GM12865 (cell line): ENCODE results near the gene SURF4.

ENCODE experiments used
- DNase-seq: peaks from one replicate; pipeline ENCODE4 v3.0.0; 2010; ENCODE audit warnings: low read depth
- H3K4me3 ChIP-seq: 2 replicates; pipeline ENCODE4 v1.5.1; 2011; ENCODE audit warnings: mild to moderate bottlenecking, low read depth, low read length, control low read depth
- TF ChIP-seq, protein P1 (sequence below): IDR thresholded peaks from 2 replicates; pipeline ENCODE4 v1.5.1; 2011; ENCODE audit warnings: low read length, control low read depth, low read depth, inconsistent platforms; ENCODE audit not compliant: insufficient read depth; ENCODE audit errors: missing control alignments

The SURF4 gene

DNA sequence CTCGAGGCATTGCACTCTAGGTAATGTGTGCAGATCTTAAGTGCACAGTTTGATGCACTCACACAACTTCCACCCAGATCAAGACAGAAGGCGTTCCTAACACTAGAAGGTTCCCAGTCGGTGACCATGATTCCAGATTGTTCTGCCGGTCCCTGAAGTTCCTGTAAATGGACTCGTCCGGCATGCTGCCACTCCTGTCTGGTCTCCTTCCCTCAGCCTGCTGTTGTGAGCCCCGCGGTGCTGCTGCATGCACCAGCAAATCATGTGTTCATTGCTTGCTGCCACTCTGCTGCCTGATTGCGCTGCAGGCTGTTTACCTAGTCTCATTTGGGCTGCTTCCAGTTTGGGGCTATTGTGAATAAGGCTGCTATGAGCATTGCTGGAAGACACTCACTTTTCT lies 11.8 kb upstream of the SURF4 start:
- TF ChIP-seq, protein P1, sequence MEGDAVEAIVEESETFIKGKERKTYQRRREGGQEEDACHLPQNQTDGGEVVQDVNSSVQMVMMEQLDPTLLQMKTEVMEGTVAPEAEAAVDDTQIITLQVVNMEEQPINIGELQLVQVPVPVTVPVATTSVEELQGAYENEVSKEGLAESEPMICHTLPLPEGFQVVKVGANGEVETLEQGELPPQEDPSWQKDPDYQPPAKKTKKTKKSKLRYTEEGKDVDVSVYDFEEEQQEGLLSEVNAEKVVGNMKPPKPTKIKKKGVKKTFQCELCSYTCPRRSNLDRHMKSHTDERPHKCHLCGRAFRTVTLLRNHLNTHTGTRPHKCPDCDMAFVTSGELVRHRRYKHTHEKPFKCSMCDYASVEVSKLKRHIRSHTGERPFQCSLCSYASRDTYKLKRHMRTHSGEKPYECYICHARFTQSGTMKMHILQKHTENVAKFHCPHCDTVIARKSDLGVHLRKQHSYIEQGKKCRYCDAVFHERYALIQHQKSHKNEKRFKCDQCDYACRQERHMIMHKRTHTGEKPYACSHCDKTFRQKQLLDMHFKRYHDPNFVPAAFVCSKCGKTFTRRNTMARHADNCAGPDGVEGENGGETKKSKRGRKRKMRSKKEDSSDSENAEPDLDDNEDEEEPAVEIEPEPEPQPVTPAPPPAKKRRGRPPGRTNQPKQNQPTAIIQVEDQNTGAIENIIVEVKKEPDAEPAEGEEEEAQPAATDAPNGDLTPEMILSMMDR: no peak
- DNase-seq: no peak
- no peak overlapping the region for H3K4me3 ChIP-seq

DNA sequence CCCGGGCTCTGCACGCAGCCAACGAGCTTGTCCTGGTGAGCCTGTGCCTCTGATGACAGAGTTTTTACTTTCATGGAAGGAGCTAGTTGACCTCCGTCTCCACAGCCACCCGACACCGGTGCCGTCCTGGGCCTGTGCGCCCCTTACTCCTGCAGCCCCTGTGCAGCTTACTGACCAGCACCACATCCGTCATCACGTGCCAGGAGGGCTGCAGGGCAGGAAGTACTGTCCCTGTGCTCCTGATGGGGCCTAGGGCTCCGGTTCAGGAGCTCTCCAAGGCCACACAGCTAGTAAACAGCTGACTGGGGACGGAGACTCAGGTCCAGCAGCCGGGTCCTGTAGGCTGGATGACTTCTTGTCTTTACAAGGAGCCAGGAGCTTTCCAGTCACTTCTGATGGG lies 10.5 kb upstream of the SURF4 start:
- DNase-seq: no peak
- TF ChIP-seq, protein P1: no peak
- no peak overlapping the region for H3K4me3 ChIP-seq

DNA sequence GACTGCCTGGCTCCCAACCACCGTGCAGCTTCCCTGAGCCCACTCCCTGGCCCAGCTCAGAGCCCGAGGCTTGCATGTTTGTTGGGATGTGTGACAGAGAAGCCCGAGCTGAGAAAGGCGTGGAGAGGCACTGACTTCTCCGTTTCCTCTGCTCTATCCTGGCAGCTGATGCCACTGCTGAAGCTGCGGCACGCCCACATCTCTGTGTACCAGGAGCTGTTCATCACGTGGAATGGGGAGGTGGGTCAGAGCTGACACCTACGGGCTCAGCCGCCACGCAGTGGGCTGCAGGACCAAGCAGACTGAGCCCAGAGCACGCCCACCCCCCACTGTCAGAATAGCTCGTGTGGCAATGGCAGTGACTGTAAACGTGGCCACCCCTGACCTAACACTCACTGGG lies 9.6 kb upstream of the SURF4 start:
- no peak for DNase-seq
- H3K4me3 ChIP-seq: no peak overlapping the region
- TF ChIP-seq, protein P1: no peak

DNA sequence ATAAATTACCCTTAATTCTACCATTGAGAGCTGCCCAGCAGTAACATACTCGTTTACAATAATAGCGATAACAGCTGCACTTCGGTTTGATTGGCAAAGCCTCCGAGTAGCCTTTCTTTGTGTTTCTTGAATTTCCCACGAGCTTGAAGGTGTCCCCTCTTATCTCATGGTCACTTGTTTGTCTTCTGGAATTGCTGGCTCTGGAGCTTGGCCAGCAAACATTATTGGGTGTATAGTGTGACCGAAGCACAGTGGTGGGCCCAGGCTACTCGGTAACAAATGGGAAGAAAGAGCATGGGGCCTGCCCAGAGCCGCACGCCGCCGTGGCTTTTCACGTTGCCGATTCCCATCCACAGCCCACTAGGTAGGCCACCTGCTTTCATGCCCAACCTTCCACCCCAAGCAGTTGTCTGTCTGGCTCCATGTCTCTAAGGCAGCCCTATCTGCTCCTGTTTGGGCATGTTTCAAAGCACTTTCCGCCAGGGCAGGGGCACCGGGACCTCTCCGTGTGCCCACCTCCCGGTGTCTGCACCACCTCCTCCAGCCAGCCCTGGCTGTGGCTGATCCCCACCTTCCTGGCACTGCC lies 9.0 kb upstream of the SURF4 start:
- DNase-seq: no peak
- TF ChIP-seq, protein P1: no peak
- no peak overlapping the region for H3K4me3 ChIP-seq

DNA sequence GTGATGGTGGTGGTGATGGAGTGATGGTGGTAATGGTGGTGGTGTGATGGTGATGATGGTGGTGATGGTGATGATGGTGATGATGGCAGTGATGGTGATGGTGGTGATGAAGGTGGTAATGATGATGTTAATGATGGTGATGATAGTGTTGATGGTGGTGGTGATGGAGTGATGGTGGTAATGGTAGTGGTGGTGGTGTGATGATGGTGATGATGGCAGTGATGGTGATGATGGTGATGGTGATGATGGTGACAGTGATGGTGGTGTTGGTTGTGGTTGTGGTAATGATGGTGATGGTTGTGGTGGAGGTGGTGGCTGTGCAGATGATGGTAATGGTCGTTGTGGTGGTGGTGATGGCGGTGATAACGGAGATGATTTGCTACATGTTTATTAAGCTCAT lies 7.6 kb upstream of the SURF4 start:
- TF ChIP-seq, protein P1: no peak
- no peak overlapping the region for H3K4me3 ChIP-seq
- no peak for DNase-seq

DNA sequence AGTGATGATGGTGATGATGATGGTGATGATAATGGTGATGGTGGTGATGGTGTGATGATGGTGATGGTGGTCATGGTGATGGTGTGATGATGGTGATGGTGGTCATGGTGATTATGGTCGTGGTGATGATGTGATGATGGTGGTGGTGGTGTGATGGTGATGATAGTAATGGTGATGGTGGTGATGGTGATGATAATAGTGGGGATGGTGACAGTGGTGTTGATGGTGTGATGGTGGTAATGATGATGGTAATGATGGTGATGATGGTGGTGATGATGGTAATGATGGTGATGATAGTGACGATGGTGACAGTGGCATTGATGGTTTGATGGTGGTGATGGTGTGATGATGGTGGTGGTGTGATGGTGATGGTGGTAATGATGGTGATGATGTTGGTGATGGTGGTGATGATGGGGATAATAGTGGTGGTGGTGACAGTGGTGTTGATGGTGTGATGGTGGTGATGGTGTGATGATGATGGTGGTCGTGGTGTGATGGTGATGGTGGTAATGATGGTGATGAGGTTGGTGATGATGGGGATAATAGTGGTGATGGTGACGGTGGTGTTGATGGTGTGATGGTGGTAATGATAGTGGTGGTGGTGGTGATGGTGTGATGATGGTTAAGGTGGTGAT lies 6.8 kb upstream of the SURF4 start:
- TF ChIP-seq, protein P1: no peak
- no peak for DNase-seq
- H3K4me3 ChIP-seq: no peak overlapping the region

DNA sequence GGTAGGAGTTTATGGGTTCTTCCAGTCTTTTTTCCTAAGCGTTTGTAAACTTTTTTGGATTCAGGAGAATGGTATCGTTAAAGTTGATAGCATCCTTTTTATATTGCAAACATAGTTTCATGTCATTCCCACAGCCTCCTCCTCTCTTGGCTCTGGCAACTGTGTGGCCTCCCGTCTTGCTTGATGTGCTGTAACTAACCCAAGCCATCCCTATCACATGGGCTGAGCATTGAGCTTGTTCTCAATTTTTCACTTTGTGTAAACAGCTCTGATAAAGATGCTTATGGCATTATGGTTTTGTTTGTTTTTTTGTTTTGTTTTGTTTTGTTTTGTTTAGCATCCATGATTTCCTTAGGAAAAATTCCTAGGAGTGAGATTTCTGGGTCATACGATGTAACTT lies 4.9 kb upstream of the SURF4 start:
- TF ChIP-seq, protein P1: no peak

More for the DNA sequence above, 4.9 kb upstream of the SURF4 start:
- DNase-seq: no peak
- H3K4me3 ChIP-seq: no peak overlapping the region
